WTC11 (cell line): ENCODE data around the gene GLS. TPM values are rescaled to one million over a fixed set of nuclear protein-coding genes. Genes with fewer than 3 reads are reported as not detected.
A peak's percentile ranks its signal among the peaks of the same experiment; 100 is the strongest.

Source experiments
- ATAC-seq: fragments of 200-7000 bp; cut with Tn5 transposase; 2 replicates; pipeline ENCODE4 v1.10.0; 2021; ENCODE audit warnings: mild to moderate bottlenecking, moderate library complexity
- CTCF ChIA-PET: fragments of 300-600 bp; sonication (Branson Sonifier 250); formaldehyde crosslinking; loops from one replicate; lab custom pipeline; 2021; ENCODE audit warnings: antibody characterized with exemption; lab: Charles Lee
- POLR2A ChIA-PET: fragments of 350-600 bp; sonication (Branson Sonifier 250); formaldehyde crosslinking; loops from one replicate; lab custom pipeline; 2021; ENCODE audit warnings: antibody characterized with exemption; lab: Charles Lee
- DNase-seq: peaks from one replicate; pipeline ENCODE4 v3.0.0; 2021; ENCODE audit warnings: low spot score
- H3K27ac Mint-ChIP-seq: 2 replicates; pipeline ENCODE4 v1.8.0; 2021; ENCODE audit warnings: mixed read lengths
- H3K27me3 Mint-ChIP-seq: 2 replicates; pipeline ENCODE4 v1.8.0; 2021; ENCODE audit warnings: low read depth, mild to moderate bottlenecking, moderate library complexity, mixed read lengths
- H3K36me3 Mint-ChIP-seq: 2 replicates; pipeline ENCODE4 v1.8.0; 2021; ENCODE audit warnings: mixed read lengths
- H3K4me1 Mint-ChIP-seq: 2 replicates; pipeline ENCODE4 v1.8.0; 2022; ENCODE audit warnings: mixed read lengths
- H3K4me3 Mint-ChIP-seq: 2 replicates; pipeline ENCODE4 v1.8.0; 2021; ENCODE audit warnings: mild to moderate bottlenecking, moderate library complexity, mixed read lengths
- H3K9me3 Mint-ChIP-seq: 2 replicates; pipeline ENCODE4 v1.8.0; 2021; ENCODE audit warnings: mixed read lengths
- AFF4 ChIP-seq: sonication (generic); formaldehyde crosslinking; IDR thresholded peaks from 2 replicates; pipeline ENCODE4 v1.8.1; 2023; ENCODE audit warnings: mild to moderate bottlenecking, missing genetic modification reagents, borderline replicate concordance
- CBFB ChIP-seq: sonication (generic); formaldehyde crosslinking; IDR thresholded peaks from 2 replicates; pipeline ENCODE4 v1.8.1; 2022; ENCODE audit warnings: mild to moderate bottlenecking, low read depth, missing genetic modification reagents
- CREB1 ChIP-seq: sonication (generic); formaldehyde crosslinking; IDR thresholded peaks from 2 replicates; pipeline ENCODE4 v1.8.0; 2023; ENCODE audit warnings: mild to moderate bottlenecking, missing genetic modification reagents
- ELF4 ChIP-seq: sonication (generic); formaldehyde crosslinking; IDR thresholded peaks from 2 replicates; pipeline ENCODE4 v1.8.1; 2022; ENCODE audit warnings: low read depth, mild to moderate bottlenecking, moderate library complexity, missing genetic modification reagents
- EMX1 ChIP-seq: fragments of 250-450 bp; sonication (Bioruptor Pico); IDR thresholded peaks from 2 replicates; pipeline ENCODE4 v1.8.0; 2021; ENCODE audit warnings: mild to moderate bottlenecking
- FOXK1 ChIP-seq: sonication (generic); formaldehyde crosslinking; IDR thresholded peaks from 2 replicates; pipeline ENCODE4 v1.8.0; 2022; ENCODE audit warnings: mild to moderate bottlenecking, moderate library complexity, missing genetic modification reagents
- MXD4 ChIP-seq: fragments of 250-450 bp; sonication (Bioruptor Pico); IDR thresholded peaks from 2 replicates; pipeline ENCODE4 v1.8.0; 2021; ENCODE audit warnings: mild to moderate bottlenecking, moderate library complexity, borderline replicate concordance
- NR3C1 ChIP-seq: sonication (generic); formaldehyde crosslinking; conservative IDR thresholded peaks from 2 replicates; pipeline ENCODE4 v1.8.1; 2023; ENCODE audit warnings: low read depth, mild to moderate bottlenecking, missing genetic modification reagents
- PREB ChIP-seq: sonication (generic); formaldehyde crosslinking; IDR thresholded peaks from 2 replicates; pipeline ENCODE4 v1.8.1; 2022; ENCODE audit warnings: mild to moderate bottlenecking, missing genetic modification reagents, moderate library complexity, borderline replicate concordance
- RORB ChIP-seq: fragments of 250-450 bp; sonication (Bioruptor Pico); IDR thresholded peaks from 2 replicates; pipeline ENCODE4 v1.9.0; 2021; ENCODE audit warnings: mild to moderate bottlenecking
- SP1 ChIP-seq: sonication (generic); formaldehyde crosslinking; conservative IDR thresholded peaks from 2 replicates; pipeline ENCODE4 v1.8.1; 2022; ENCODE audit warnings: missing genetic modification reagents
- USF2 ChIP-seq: sonication (generic); formaldehyde crosslinking; IDR thresholded peaks from 2 replicates; pipeline ENCODE4 v1.8.1; 2023; ENCODE audit warnings: mild to moderate bottlenecking, missing genetic modification reagents, moderate library complexity
- ZNF425 ChIP-seq: fragments of 250-450 bp; sonication (Bioruptor Pico); conservative IDR thresholded peaks from 2 replicates; pipeline ENCODE4 v1.9.0; 2021; ENCODE audit warnings: mild to moderate bottlenecking
- ZNF512 ChIP-seq: sonication (generic); formaldehyde crosslinking; IDR thresholded peaks from 2 replicates; pipeline ENCODE4 v1.8.1; 2022; ENCODE audit warnings: missing genetic modification reagents, borderline replicate concordance
- ZNF671 ChIP-seq: fragments of 250-450 bp; sonication (Bioruptor Pico); IDR thresholded peaks from 2 replicates; pipeline ENCODE4 v1.8.0; 2021; ENCODE audit warnings: mild to moderate bottlenecking
- total RNA-seq: library from RNA; stranded (reverse); gene quantifications from 3 replicates; pipeline ENCODE4 v1.2.3, GENCODE V29; 2021
- TF ChIP-seq, protein P1 (sequence below): sonication (generic); formaldehyde crosslinking; IDR thresholded peaks from 2 replicates; pipeline ENCODE4 v1.8.0; 2022; ENCODE audit warnings: mild to moderate bottlenecking, missing genetic modification reagents

GLS gene
- total RNA-seq, 1 experiment from 2014 or later: 115 TPM

DNA sequence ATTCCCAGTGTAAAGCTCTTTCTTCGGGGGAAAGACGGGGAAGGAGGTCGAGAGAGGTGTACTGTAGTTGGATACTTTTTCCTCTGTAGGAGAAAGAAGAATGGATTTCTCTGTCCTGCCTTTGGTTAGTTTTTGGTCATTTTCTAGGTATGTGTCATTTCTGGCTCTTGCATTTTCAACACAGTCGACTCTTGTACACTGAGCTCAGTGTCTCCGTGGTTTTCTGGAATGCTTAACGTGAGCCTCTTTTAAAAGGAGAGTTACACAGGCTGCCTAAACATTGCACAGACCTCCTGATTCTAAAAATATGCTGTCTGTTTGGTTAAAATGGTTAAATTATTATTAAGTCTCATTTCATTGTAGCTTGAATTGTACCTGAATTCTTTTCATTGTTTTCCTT, 21.8 kb upstream of the GLS start (continued):
- TF ChIP-seq PREB (CRISPR knock-in tag): no peak
- TF ChIP-seq, protein P1, sequence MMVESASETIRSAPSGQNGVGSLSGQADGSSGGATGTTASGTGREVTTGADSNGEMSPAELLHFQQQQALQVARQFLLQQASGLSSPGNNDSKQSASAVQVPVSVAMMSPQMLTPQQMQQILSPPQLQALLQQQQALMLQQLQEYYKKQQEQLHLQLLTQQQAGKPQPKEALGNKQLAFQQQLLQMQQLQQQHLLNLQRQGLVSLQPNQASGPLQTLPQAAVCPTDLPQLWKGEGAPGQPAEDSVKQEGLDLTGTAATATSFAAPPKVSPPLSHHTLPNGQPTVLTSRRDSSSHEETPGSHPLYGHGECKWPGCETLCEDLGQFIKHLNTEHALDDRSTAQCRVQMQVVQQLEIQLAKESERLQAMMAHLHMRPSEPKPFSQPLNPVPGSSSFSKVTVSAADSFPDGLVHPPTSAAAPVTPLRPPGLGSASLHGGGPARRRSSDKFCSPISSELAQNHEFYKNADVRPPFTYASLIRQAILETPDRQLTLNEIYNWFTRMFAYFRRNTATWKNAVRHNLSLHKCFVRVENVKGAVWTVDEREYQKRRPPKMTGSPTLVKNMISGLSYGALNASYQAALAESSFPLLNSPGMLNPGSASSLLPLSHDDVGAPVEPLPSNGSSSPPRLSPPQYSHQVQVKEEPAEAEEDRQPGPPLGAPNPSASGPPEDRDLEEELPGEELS (CRISPR knock-in tag): no peak
- no peak for TF ChIP-seq CREB1
- TF ChIP-seq RORB (CRISPR knock-in tag): no peak
- TF ChIP-seq ZNF512 (CRISPR knock-in tag): no peak
- no peak for TF ChIP-seq ZNF425 (CRISPR knock-in tag)
- no peak for TF ChIP-seq EMX1 (CRISPR knock-in tag)
- TF ChIP-seq MXD4: no peak
- no peak for TF ChIP-seq AFF4
- TF ChIP-seq, all 79 proteins: peak for 0

DNA sequence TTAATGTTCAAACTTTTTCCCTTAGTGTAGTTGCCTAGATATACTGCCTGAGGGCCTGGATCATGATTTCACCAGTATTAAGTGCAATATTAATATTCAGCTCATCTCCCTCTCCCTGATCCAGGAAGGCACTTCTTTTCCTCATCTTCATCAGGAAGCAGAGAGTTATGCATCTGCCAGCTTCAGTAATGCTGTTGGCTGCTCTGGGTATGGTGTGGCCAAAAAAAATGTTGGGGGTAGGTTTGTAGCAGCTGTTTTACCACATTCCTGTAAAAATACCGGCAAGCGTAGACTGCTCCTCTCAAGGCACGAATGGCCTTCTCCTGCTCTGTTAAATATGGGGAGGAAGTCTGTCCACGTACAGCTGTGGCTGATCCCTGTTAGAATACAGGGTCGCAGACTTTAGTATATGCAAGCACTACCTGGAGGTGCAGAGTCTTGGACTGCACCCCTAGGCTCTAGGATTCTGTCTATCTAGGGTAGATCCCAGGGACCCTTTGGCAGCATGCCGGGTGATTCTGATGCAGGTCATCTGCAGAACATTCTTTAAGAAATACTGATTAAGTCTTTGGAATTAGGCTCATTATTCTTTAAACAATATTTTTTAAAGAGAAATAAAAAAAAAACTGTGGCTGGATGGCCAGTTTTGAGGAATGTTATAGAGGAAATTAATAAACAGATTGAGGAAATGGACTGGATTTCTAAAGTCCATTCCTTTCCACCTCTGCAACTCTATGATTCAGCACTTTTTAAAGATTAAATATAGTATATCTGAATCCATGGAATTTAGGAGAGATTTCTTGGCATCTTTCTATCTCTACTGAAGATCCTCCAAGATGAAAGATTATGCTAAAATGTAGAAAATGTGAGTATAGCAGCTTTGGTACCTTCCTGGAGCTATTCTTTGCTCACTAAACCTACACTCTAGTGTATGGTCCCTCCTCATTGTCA, 21.0 kb upstream of the GLS start:
- ATAC-seq (no peak; the same call in 1 of the 2 replicates), DNase-seq (no peak)
- H3K27ac Mint-ChIP-seq: peak overlapping the region; percentile 91
- peaks cover 59% of the 10 kb centered on the region for H3K4me1 Mint-ChIP-seq
- peaks cover 8% of the 10 kb centered on the region for H3K9me3 Mint-ChIP-seq
- CTCF ChIA-PET: interaction anchor here (1.7 to 1.8 kb wide), 2 partner anchors 9 to 179 kb away, joined by 3 to 7 read pairs; no protein-coding TSS in a partner anchor
- peak overlapping the region; percentile 39 for H3K4me3 Mint-ChIP-seq
- TF ChIP-seq ZNF671 (CRISPR knock-in tag): no peak
- TF ChIP-seq SP1 (CRISPR knock-in tag): no peak
- TF ChIP-seq FOXK1 (CRISPR knock-in tag): no peak
- no peak for TF ChIP-seq ELF4
- no peak for TF ChIP-seq NR3C1 (CRISPR knock-in tag)
- no peak for TF ChIP-seq USF2 (CRISPR knock-in tag)
- no peak for TF ChIP-seq CBFB (CRISPR knock-in tag)
- POLR2A ChIA-PET: interaction anchor here (1.0 kb wide), 1 partner anchor 27 kb away, joined by 4 read pairs; no protein-coding TSS in a partner anchor
- H3K36me3 Mint-ChIP-seq: peaks cover 7% of the 10 kb centered on the region; the same call in 1 of the 2 replicates
- no peaks in the 10 kb centered on the region for H3K27me3 Mint-ChIP-seq
